Immature natural killer cell (primary cell): ENCODE measurements around the gene ZBTB38. TPM values are rescaled to one million over a fixed set of nuclear protein-coding genes. Genes with fewer than 3 reads are reported as not detected.
A peak's percentile ranks its signal among the peaks of the same experiment; 100 is the strongest.

Experiments used
- DNase-seq, 3 donors: peaks; one replicate each; pipeline ENCODE4 v3.0.0; 2022; ENCODE audit warnings: mixed read lengths in 1 of 3
- H3K27ac Mint-ChIP-seq, 6 donors: one replicate each; pipeline ENCODE4 v1.8.0; 2020; ENCODE audit warnings: mixed read lengths in 6 of 6, mild to moderate bottlenecking in 5 of 6, inconsistent platforms in 4 of 6, moderate library complexity in 3 of 6
- H3K27me3 Mint-ChIP-seq, 3 donors: one replicate each; pipeline ENCODE4 v1.8.0; 2020 to 2021; ENCODE audit warnings: low read depth in 3 of 3, mild to moderate bottlenecking in 3 of 3, mixed read lengths in 3 of 3, moderate library complexity in 3 of 3, inconsistent platforms in 1 of 3
- H3K36me3 Mint-ChIP-seq, 3 donors: one replicate each; pipeline ENCODE4 v1.8.0; 2020; ENCODE audit warnings: mixed read lengths in 3 of 3, inconsistent platforms in 2 of 3, mild to moderate bottlenecking in 2 of 3
- H3K4me1 Mint-ChIP-seq, 2 donors: one replicate each; pipeline ENCODE4 v1.8.0; 2020; ENCODE audit warnings: inconsistent platforms in 2 of 2, mild to moderate bottlenecking in 2 of 2, mixed read lengths in 2 of 2, moderate library complexity in 1 of 2
- H3K4me3 Mint-ChIP-seq, 5 donors: one replicate each; pipeline ENCODE4 v1.8.0; 2020; ENCODE audit warnings: mild to moderate bottlenecking in 5 of 5, mixed read lengths in 5 of 5, inconsistent platforms in 3 of 5, moderate library complexity in 3 of 5
- H3K9me3 Mint-ChIP-seq, 6 donors: one replicate each; pipeline ENCODE4 v1.8.0; 2020; ENCODE audit warnings: mild to moderate bottlenecking in 6 of 6, mixed read lengths in 6 of 6, inconsistent platforms in 4 of 6, moderate library complexity in 3 of 6
- polyA plus RNA-seq, 3 donors: library from polyadenylated mRNA; unstranded; fragments of 300-500 nt; fragmentation: Illumina TruSeq; gene quantifications; one replicate each; pipeline ENCODE4 v1.2.3, GENCODE V29; 2021

Gene ZBTB38
- polyA plus RNA-seq, 3 donors from 2014 or later, result 31.4 to 98.7 (median 68.1) TPM

DNA sequence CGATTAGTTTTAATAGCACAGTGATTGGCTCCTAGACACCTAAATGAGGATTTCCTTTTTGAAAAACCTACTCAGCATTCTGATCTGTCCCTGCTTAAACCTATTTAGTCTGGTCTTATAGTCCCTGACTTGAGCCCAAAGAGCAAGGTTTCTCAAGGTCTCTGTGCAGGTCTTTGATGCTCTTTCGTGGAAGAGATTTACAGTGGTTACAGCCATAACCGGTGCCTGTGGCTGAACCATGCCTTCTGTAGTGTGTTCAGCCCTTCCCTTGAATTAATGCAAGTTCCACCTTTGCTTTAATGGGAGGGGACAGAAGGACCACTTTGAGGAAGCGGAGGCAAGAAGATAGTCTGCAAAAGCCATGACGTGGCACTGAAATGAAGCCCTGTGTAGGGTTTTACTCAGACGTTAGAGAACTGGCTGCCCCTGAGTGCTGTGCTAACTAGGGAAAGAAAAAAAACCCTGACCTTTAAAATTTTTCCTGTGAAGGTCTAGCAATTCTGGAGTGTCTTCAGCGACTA, 43.0 kb downstream of the ZBTB38 start:
- Mint-ChIP-seq H3K4me1 (peaks cover 67 to 88% of the 10 kb centered on the region in 2 donors), H3K27me3 (peaks cover 0 to 2% (median 1%) of the 10 kb centered on the region in 3 donors), H3K4me3 (peak overlapping the region; percentile 88 to 92 (median 89)), H3K36me3 (peaks cover 19 to 40% (median 23%) of the 10 kb centered on the region in 3 donors), H3K9me3 (no peaks in the 10 kb centered on the region), H3K27ac (peak overlapping the region; percentile 95 to 99 (median 99))
- peak in 2 of 3 donors; percentile 24 to 32 for DNase-seq

DNA sequence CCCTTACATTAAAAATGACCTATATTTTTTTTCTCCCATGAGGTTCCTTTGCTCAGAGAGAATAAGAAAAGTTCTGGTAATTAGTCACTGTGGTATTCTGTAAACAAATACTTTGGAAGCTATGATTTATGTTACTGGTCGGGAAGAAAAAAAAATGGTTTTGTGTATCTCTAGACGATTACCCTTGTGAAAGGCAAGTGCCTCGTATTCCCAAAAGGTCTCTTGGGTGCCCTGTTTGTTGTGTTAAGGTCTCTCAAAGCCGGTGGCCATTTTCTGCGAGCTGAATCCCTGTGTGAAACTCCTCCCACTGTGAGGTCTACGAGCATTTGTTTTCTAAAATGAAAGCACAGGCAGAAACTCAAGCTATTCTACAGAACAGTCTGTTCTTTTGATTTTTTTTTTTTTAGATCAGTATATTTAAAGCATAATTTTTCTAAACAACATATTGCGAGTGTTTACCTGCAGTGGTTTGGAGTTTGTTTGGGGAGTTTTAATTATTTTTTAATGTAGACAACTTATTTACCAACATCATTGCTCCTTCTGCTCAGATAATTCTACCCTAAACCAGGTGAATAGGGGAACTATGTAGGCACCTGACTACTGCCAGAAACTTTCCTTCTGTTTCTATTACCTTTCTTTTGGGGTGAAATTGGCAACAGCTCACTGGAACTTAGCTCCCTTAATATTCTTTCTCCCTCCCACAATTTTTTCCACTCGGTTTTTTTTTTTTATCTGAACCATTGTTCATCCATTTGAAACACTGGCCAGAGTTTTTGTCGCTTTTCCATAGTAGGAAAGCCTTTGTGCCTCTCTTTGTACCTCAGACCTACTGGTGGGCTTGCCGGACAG, 44.0 kb downstream of the ZBTB38 start:
- H3K27ac Mint-ChIP-seq, result peak overlapping the region; percentile 95 to 99 (median 99)
- peak; percentile 66 to 67 (median 67) for DNase-seq
- no peaks in the 10 kb centered on the region for H3K9me3 Mint-ChIP-seq
- H3K4me1 Mint-ChIP-seq, result peaks cover 67 to 78% of the 10 kb centered on the region in 2 donors
- peak overlapping the region; percentile 88 to 92 (median 89) for H3K4me3 Mint-ChIP-seq
- peaks cover 20 to 32% (median 23%) of the 10 kb centered on the region in 3 donors for H3K36me3 Mint-ChIP-seq
- peaks cover 0 to 2% (median 1%) of the 10 kb centered on the region in 3 donors for H3K27me3 Mint-ChIP-seq

DNA sequence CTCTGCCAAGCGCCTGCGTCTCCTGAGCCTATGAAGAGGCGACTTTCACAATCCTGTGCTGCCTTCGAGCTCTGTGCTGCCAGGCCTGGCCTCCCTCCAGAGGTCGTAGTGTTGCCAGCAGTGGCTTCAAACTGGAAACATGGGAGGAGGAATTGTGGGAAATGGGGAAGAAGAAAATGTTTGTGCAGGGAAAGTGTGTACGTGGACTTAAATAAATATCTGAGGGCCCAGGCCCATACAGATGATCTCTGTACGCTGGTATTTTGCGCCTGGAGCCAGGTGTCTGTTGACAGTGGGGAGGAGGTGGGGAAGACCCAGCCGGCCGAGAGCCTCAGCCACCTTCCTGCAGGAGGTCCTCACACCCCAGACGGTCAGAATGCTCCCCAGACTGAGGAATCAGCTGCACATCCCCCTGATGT, 44.6 kb downstream of the ZBTB38 start:
- H3K36me3 Mint-ChIP-seq, result peaks cover 23 to 34% (median 25%) of the 10 kb centered on the region in 3 donors
- peaks cover 0 to 2% (median 1%) of the 10 kb centered on the region in 3 donors for H3K27me3 Mint-ChIP-seq
- no peaks in the 10 kb centered on the region for H3K9me3 Mint-ChIP-seq
- DNase-seq, result no peak
- peak overlapping the region; percentile 95 to 99 (median 99) for H3K27ac Mint-ChIP-seq
- peak overlapping the region; percentile 88 to 92 (median 89) for H3K4me3 Mint-ChIP-seq
- peaks cover 67 to 74% of the 10 kb centered on the region in 2 donors for H3K4me1 Mint-ChIP-seq

DNA sequence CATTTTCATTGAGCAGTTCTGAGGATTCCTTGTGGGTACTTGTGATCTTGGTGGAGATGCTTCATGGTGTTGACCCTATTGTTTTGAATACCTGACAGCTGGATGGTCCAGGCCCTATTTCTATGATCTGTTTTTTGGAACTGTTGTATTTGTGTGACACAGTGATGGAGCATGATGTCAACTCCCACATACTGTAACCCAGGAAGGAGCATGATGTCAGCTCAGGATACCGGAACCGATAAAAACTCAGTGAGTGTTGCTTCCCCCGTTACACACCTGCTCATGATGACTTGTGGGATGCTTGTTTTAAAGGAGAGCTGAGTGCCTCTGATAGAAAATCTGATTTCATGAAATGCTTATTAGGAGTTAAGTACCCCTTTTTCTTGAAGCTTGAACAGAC, 45.1 kb downstream of the ZBTB38 start:
- Mint-ChIP-seq H3K36me3 (peaks cover 21 to 36% (median 23%) of the 10 kb centered on the region in 3 donors), H3K27ac (peak overlapping the region; percentile 95 to 99 (median 99)), H3K4me1 (peaks cover 63 to 77% of the 10 kb centered on the region in 2 donors), H3K4me3 (peak overlapping the region; percentile 10 to 91 (median 49)), H3K9me3 (no peaks in the 10 kb centered on the region), H3K27me3 (peaks cover 0 to 2% (median 1%) of the 10 kb centered on the region in 3 donors)
- DNase-seq, result no peak

DNA sequence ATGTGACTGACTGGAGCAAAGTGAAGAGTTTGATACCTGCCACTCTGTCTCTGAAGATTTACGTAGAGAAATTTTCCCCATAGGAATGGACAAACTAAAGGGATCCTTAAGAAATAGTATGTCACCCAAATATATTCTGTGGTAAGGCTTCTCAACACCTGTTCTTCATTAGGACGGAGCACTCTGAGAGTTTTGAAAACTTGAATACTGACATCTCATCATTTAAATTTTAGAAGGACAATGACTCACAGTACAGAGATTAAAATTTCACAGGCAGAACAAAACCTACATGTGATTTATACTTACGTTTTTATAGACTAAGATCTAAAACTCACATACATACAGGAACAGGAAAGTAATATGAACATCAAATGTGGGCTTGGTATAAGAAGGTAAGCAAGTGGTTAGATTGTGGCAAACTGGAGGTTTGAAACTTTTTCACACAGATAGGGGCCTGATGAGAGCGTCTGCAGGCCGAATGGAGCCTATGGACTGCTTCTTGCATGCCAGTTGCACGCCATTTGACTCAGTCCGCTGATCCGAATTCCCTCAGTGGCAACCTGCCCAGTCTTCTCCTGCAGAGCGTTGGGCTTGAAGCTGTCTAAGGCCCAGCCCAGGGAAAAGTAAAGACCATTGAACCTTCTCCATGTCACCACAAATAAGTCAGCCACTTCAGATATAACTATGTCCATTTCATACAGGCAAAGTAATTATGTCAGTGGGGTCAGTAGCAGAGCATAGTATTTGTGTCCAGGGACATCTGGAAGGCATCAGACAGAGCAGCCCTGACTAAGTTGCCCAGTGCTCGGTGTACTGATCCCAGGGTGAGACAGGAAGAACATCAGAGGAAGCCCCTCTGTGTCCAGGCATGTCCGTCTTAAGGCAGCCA, 45.7 kb downstream of the ZBTB38 start:
- peak in 2 of 3 donors; percentile 14 to 26 for DNase-seq
- peaks cover 65 to 79% of the 10 kb centered on the region in 2 donors for H3K4me1 Mint-ChIP-seq
- H3K27me3 Mint-ChIP-seq, result peaks cover 0 to 2% (median 1%) of the 10 kb centered on the region in 3 donors
- H3K4me3 Mint-ChIP-seq, result peak overlapping the region; percentile 10 to 91 (median 49)
- H3K27ac Mint-ChIP-seq, result peak overlapping the region; percentile 95 to 99 (median 99)
- H3K9me3 Mint-ChIP-seq, result no peaks in the 10 kb centered on the region
- H3K36me3 Mint-ChIP-seq, result peaks cover 21 to 41% (median 23%) of the 10 kb centered on the region in 3 donors

DNA sequence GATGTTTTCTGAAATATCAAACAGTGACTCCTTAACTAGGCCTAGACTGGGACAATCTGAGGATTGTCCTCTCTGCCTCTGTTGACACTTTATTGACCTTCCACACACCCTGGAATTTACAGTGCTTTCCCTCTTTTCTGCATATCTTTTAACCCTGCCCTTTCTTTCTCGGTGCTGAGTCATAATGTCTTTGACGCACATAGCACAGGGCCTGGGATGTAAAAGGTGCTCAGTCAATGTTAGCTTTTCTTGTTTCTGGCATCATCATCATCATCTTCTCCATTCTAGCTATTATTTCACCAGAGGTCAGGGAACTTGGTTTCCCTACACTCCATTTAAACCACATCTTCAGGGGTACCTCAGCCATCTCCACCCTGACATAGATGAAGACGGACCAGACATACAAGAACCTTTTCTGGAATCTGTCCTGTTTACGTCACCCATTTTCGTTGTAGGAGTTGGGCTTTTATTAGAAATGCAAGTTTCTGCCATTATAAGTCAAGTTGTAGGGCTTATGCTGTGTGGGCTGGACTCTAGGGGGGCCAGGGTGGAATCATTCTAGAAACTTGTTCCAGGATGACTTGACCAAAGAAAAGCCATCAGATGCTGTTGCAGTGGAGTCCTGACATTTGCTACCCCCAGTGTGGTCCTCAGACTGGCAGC, 46.6 kb downstream of the ZBTB38 start:
- Mint-ChIP-seq H3K27ac (peak overlapping the region in 3 of 6 donors; percentile 9 to 99 (median 77)), H3K4me3 (no peak overlapping the region), H3K4me1 (peaks cover 62 to 79% of the 10 kb centered on the region in 2 donors), H3K9me3 (no peaks in the 10 kb centered on the region), H3K27me3 (peaks cover 1 to 2% (median 2%) of the 10 kb centered on the region in 3 donors), H3K36me3 (peaks cover 22 to 45% (median 23%) of the 10 kb centered on the region in 3 donors)
- no peak for DNase-seq

DNA sequence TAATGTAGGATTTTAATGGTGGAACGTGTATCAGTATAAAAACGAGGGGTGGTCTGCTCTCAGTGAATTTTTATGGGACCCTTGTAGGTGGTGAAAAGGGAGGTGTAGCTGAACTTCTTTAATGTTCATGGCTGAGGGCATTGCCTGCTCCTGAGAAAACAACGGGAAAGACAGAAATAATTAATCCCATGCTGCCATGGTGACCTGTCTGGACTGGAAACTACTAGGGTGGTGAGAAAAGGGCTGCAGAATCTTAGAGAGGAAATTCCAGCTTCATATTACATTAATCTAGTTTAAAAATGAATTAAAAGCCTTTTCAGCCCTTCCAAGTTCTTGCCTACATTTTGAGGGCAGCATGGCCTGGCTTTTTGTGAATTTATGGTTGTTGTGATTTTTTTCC, 47.6 kb downstream of the ZBTB38 start:
- H3K27ac Mint-ChIP-seq, result peak overlapping the region in 2 of 6 donors; percentile 44 to 54

More for the DNA sequence above, 47.6 kb downstream of the ZBTB38 start:
- H3K27me3 Mint-ChIP-seq, result peaks cover 1 to 3% (median 2%) of the 10 kb centered on the region in 3 donors
- peaks cover 23 to 45% (median 25%) of the 10 kb centered on the region in 3 donors for H3K36me3 Mint-ChIP-seq
- H3K4me3 Mint-ChIP-seq, result no peak overlapping the region
- DNase-seq, result no peak
- H3K4me1 Mint-ChIP-seq, result peaks cover 57 to 79% of the 10 kb centered on the region in 2 donors
- no peaks in the 10 kb centered on the region for H3K9me3 Mint-ChIP-seq

Other genes starting within 250 kb of the ZBTB38 start
- gene PXYLP1, start 136.7 kb upstream of the ZBTB38 start, polyA plus RNA-seq, result 10 to 100 TPM in 1 of 3 donors, 1 to 10 TPM in 2; 5.0 to 10.7 (median 6.6) TPM
- gene RASA2, start 118.5 kb downstream of the ZBTB38 start, polyA plus RNA-seq, result 10 to 100 TPM; 32.6 to 48.7 (median 45.9) TPM